GM13976 (cell line): ENCODE measurements around the gene CLIP3.
"Not testable (repeated sequence)": the region's sequence is repeated elsewhere in the genome, so short reads cannot be mapped to it uniquely, and the experiment has no call there.

Experiments used
- DNase-seq: peaks from one replicate; pipeline ENCODE4 v3.0.0; 2012; ENCODE audit warnings: low spot score
- in situ Hi-C: fragments of 300-500 bp; cut with MboI; formaldehyde crosslinking; loops from one replicate; pipeline ENCODE4 v1.12.0; 2022; ENCODE audit warnings: low sequenced_read_pairs, mixed read lengths, inconsistent platforms; ENCODE audit not compliant: unreplicated experiment
- TF ChIP-seq, protein P1 (sequence below): IDR thresholded peaks from 2 replicates; pipeline ENCODE4 v1.5.1; 2012; ENCODE audit warnings: borderline replicate concordance, mild to moderate bottlenecking; ENCODE audit not compliant: insufficient read depth; ENCODE audit errors: extremely low read depth, missing control alignments, control extremely low read depth

Gene CLIP3

DNA sequence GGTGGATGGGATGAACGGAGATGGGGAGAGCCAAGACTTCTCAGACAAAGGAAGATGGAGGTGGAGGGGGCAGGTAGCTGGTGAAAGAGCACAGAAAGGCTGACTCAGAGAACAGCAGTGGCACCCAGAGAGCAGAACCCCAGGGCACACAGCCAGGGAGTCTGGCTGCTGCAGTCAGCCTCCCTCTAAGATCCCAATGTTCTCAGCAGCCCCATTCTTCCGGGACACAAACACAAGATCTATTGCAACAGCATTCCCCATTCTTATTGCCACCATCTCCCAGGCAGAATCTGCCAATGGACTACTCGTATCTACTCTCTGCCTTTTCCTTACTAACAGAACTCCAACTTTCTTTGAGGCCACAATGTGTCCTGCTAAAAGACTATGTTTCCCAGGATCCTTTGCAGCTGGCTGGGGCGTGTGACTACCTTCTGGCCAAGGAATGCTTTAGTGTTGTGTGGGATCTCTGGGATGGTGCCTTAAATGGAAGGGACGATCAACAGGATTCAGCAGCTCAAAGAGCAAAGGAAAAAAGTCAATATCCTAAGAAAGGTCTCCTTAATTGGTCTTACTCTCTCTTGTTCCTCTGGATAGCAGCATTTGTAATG, 13.9 kb upstream of the CLIP3 start:
- TF ChIP-seq, protein P1, sequence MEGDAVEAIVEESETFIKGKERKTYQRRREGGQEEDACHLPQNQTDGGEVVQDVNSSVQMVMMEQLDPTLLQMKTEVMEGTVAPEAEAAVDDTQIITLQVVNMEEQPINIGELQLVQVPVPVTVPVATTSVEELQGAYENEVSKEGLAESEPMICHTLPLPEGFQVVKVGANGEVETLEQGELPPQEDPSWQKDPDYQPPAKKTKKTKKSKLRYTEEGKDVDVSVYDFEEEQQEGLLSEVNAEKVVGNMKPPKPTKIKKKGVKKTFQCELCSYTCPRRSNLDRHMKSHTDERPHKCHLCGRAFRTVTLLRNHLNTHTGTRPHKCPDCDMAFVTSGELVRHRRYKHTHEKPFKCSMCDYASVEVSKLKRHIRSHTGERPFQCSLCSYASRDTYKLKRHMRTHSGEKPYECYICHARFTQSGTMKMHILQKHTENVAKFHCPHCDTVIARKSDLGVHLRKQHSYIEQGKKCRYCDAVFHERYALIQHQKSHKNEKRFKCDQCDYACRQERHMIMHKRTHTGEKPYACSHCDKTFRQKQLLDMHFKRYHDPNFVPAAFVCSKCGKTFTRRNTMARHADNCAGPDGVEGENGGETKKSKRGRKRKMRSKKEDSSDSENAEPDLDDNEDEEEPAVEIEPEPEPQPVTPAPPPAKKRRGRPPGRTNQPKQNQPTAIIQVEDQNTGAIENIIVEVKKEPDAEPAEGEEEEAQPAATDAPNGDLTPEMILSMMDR = no peak
- DNase-seq = no peak
- in situ Hi-C loops = no loop called here

DNA sequence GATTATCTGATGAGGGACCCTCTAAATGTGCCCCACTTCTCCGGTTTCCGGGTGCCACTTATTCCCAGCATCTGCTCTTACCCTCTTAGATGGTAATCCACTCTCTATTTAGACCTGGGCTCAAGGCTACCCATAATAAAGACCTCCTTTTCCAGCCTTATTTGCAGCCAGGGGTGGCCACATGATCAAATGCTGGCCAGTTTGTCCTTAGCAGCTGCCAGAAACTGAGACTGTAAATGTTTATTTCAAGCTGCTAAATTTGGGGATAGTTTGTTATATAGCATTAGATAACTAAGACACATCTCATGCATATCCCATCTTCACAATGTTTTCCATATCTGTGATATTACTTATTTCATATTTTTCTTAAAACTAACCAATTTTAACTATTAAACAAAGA, 11.3 kb upstream of the CLIP3 start:
- DNase-seq = no peak
- TF ChIP-seq, protein P1 = no peak
- in situ Hi-C loops = no loop called here

DNA sequence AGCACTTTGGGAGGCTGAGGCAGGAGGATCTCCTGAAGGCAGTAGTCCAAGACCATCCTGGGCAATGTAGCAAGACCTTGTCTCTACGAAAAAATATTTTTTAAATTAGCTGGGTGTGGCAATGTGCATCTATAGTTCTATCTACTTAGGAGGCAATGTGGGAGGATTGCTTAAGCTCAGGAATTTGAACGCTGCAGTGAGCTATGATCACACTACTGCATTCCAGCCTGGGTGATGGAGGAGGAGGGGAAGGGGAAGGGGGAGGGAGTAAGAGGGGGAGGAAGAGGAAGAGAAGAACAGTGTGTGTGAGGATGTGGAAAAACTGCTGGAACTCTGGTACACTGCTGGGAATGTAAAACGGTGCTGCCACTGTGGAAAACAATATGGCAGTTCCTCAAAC, 9.2 kb upstream of the CLIP3 start:
- in situ Hi-C loops = no loop called here
- DNase-seq = no peak
- TF ChIP-seq, protein P1 = no peak

DNA sequence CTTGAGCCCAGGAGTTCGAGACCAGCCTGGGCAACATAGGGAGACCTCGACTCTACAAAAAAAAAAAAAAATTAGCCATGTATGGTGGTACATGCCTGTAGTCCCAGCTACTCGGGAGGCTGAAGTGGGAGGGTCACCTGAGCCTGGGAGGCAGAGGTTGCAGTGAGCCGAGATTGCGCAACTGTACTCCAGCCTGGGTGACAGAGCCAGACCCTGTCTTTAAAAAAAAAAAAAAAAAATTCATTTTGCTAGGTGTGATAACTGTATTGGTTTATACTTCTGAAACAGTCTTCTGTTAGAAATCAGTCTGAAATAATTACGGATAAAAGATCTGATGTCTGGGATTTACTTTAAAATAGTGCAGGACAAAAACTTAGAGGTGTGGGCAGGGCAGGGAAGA, 8.4 kb upstream of the CLIP3 start:
- DNase-seq, in situ Hi-C loops: not testable (repeated sequence)

DNA sequence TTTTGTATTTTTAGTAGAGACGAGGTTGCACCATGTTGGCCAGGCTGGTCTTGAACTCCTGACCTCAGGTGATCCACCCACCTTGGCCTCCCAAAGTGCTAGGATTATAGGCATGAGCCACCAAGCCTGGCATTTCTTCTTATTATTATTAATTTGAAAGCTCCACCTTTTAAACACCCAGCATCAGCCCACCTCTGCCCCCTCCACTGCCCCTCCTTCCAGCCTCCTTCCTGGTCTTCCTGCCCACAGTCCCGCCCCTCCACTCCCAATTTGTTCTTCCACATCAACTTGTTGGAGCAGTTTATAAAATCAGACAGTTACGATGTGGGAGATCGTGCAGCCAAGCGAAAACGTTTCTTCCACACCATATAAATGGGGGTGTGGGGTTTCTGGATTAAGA, 7.8 kb upstream of the CLIP3 start:
- TF ChIP-seq, protein P1 = no peak
- in situ Hi-C loops = no loop called here
- DNase-seq = no peak

DNA sequence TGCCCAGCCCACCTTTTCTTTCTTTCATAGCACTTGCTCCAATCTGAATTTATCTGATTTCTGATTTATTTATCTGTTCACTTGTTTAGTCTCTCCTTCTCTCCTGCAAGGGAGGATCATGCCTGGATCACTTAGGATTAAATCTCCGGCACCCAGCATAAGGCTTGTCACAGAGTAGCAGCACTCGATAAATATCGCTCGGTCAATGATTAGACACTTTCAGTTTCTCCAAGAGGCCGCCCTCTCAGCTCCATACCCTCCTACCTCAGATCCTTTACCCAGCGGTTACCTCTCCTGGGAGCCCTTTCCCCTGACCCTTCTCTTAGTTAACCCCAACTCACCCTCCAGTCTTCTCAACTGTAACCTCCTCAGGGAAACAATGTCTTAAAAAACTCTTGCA, 1.4 kb downstream of the CLIP3 start:
- TF ChIP-seq, protein P1 = no peak
- in situ Hi-C loops = no loop called here
- no peak for DNase-seq

DNA sequence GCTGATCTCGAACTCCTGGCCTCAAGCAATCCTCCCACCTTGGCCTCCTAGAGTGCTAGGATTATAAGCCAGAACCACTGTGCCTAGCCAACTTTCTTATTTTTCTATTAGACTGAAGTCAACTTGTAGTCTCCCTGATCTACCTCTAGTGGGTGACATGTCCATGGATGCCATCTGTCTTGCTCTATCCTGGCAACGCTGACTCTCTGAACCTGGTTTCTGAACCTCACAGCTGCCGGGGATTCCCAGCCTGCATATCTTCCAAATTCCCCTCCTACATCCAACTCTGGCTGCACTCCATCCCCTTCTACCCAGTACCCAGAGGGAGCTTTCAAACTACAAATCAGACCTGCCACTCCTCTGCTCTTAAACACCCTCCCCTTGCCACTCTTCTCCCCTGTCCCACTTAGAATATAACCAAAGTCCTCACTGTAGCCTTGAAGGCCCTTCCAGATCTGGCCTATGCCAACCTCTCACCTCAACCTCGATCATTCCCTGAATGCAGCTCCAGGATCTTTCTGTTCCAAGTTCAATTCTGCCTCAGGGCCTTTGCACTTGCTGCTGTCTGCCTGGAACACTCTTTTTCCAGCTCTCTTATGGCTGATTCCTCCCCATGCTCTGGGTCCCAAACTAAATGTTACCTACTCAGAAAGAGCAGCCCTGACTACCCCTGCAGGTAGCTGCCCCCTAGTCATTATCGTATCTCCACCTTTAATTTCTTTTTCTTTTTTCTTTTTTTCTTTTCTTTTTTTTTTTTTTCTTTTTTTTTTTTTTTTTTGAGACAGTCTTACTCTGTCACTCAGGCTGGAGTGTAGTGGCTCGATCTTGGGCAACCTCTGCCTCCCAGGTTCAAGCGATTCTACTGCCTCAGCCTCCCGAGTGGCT, 2.2 kb downstream of the CLIP3 start:
- in situ Hi-C loops = no loop called here

More for the DNA sequence above, 2.2 kb downstream of the CLIP3 start:
- TF ChIP-seq, protein P1 = no peak
- DNase-seq = no peak
